GM13976 (cell line): ENCODE measurements around the gene AQP12B.

Experiments
- DNase-seq: peaks from one replicate; pipeline ENCODE4 v3.0.0; 2012; ENCODE audit warnings: low spot score
- in situ Hi-C: fragments of 300-500 bp; cut with MboI; formaldehyde crosslinking; loops from one replicate; pipeline ENCODE4 v1.12.0; 2022; ENCODE audit warnings: low sequenced_read_pairs, mixed read lengths, inconsistent platforms; ENCODE audit not compliant: unreplicated experiment
- TF ChIP-seq, protein P1 (sequence below): IDR thresholded peaks from 2 replicates; pipeline ENCODE4 v1.5.1; 2012; ENCODE audit warnings: borderline replicate concordance, mild to moderate bottlenecking; ENCODE audit not compliant: insufficient read depth; ENCODE audit errors: extremely low read depth, missing control alignments, control extremely low read depth

AQP12B gene

GRCh38 chr2:240626531-240627300 is 56.0 kb downstream of the AQP12B start:
- in situ Hi-C loops, result no loop called here
- DNase-seq, result no peak

More at GRCh38 chr2:240626531-240627300, 56.0 kb downstream of the AQP12B start:
- TF ChIP-seq, protein P1, sequence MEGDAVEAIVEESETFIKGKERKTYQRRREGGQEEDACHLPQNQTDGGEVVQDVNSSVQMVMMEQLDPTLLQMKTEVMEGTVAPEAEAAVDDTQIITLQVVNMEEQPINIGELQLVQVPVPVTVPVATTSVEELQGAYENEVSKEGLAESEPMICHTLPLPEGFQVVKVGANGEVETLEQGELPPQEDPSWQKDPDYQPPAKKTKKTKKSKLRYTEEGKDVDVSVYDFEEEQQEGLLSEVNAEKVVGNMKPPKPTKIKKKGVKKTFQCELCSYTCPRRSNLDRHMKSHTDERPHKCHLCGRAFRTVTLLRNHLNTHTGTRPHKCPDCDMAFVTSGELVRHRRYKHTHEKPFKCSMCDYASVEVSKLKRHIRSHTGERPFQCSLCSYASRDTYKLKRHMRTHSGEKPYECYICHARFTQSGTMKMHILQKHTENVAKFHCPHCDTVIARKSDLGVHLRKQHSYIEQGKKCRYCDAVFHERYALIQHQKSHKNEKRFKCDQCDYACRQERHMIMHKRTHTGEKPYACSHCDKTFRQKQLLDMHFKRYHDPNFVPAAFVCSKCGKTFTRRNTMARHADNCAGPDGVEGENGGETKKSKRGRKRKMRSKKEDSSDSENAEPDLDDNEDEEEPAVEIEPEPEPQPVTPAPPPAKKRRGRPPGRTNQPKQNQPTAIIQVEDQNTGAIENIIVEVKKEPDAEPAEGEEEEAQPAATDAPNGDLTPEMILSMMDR, result no peak
